ENCODE results near the gene XKR8. TPM values are rescaled to one million over a fixed set of nuclear protein-coding genes. Genes with fewer than 3 reads are reported as not detected.
"Not testable (repeated sequence)": the region's sequence is repeated elsewhere in the genome, so short reads cannot be mapped to it uniquely, and the experiment has no call there.

Gene XKR8
- total RNA-seq, 1 donor from 2014 or later = 17.0 TPM

GRCh38 chr1:27990920-27991537 is 31.3 kb downstream of the XKR8 start:
- TF ChIP-seq CTCF (IDR thresholded peaks at IDR 0.05; ENCODE audit: unreplicated experiment) = no peak
- H3K4me3 Mint-ChIP-seq (ENCODE audit: low read depth) = no peak overlapping the region
- no peaks in the 10 kb centered on the region for H3K27me3 Mint-ChIP-seq
- peaks cover 20% of the 10 kb centered on the region for H3K36me3 Mint-ChIP-seq (ENCODE audit: insufficient read depth)
- no peaks in the 10 kb centered on the region for H3K9me3 Mint-ChIP-seq (ENCODE audit: low read depth)
- no peak for DNase-seq (ENCODE audit: low spot score, unreplicated experiment)
- no peaks in the 10 kb centered on the region for H3K4me1 Mint-ChIP-seq (ENCODE audit: low read depth)
- no peak overlapping the region for H3K27ac Mint-ChIP-seq

- TF ChIP-seq CTCF (IDR thresholded peaks at IDR 0.05; ENCODE audit: unreplicated experiment) = no peak
- Mint-ChIP-seq H3K27ac (no peak overlapping the region), H3K36me3 (ENCODE audit: insufficient read depth) (peaks cover 20% of the 10 kb centered on the region)
Observed at GRCh38 chr1:27992276-27992675, 32.5 kb downstream of the XKR8 start.

GRCh38 chr1:27993241-27993640 is 33.5 kb downstream of the XKR8 start:
- Mint-ChIP-seq H3K4me1 (ENCODE audit: low read depth) (no peaks in the 10 kb centered on the region), H3K36me3 (ENCODE audit: insufficient read depth) (peaks cover 18% of the 10 kb centered on the region), H3K27ac (peak overlapping the region; percentile 85), H3K9me3 (ENCODE audit: low read depth) (no peaks in the 10 kb centered on the region), H3K27me3 (no peaks in the 10 kb centered on the region), H3K4me3 (ENCODE audit: low read depth) (no peak overlapping the region)
- no peak for TF ChIP-seq CTCF (IDR thresholded peaks at IDR 0.05; ENCODE audit: unreplicated experiment)
- DNase-seq (ENCODE audit: low spot score, unreplicated experiment) = no peak

More at GRCh38 chr1:27992276-27992675, 32.5 kb downstream of the XKR8 start:
- Mint-ChIP-seq H3K4me3 (ENCODE audit: low read depth) (no peak overlapping the region), H3K27me3 (no peaks in the 10 kb centered on the region), H3K9me3 (ENCODE audit: low read depth) (no peaks in the 10 kb centered on the region), H3K4me1 (ENCODE audit: low read depth) (no peaks in the 10 kb centered on the region)
- DNase-seq (ENCODE audit: low spot score, unreplicated experiment) = no peak

- Mint-ChIP-seq H3K36me3 (ENCODE audit: insufficient read depth) (peaks cover 16% of the 10 kb centered on the region), H3K9me3 (ENCODE audit: low read depth) (no peaks in the 10 kb centered on the region), H3K27ac (no peak overlapping the region), H3K4me3 (ENCODE audit: low read depth) (no peak overlapping the region), H3K27me3 (no peaks in the 10 kb centered on the region), H3K4me1 (ENCODE audit: low read depth) (no peaks in the 10 kb centered on the region)
- DNase-seq (ENCODE audit: low spot score, unreplicated experiment) = no peak
- no peak for TF ChIP-seq CTCF (IDR thresholded peaks at IDR 0.05; ENCODE audit: unreplicated experiment)
Observed at GRCh38 chr1:27994060-27994459, 34.3 kb downstream of the XKR8 start.

GRCh38 chr1:27994526-27994925 is 34.8 kb downstream of the XKR8 start:
- H3K9me3 Mint-ChIP-seq (ENCODE audit: low read depth); H3K27me3 Mint-ChIP-seq; H3K27ac Mint-ChIP-seq; DNase-seq (ENCODE audit: low spot score, unreplicated experiment); H3K4me3 Mint-ChIP-seq (ENCODE audit: low read depth); H3K4me1 Mint-ChIP-seq (ENCODE audit: low read depth): not testable (repeated sequence)
- peaks cover 17% of the 10 kb centered on the region for H3K36me3 Mint-ChIP-seq (ENCODE audit: insufficient read depth)

- no peaks in the 10 kb centered on the region for H3K9me3 Mint-ChIP-seq (ENCODE audit: low read depth)
- no peaks in the 10 kb centered on the region for H3K4me1 Mint-ChIP-seq (ENCODE audit: low read depth)
- no peaks in the 10 kb centered on the region for H3K27me3 Mint-ChIP-seq
- no peak for DNase-seq (ENCODE audit: low spot score, unreplicated experiment)
- H3K4me3 Mint-ChIP-seq (ENCODE audit: low read depth) = no peak overlapping the region
- no peak overlapping the region for H3K27ac Mint-ChIP-seq
- peaks cover 19% of the 10 kb centered on the region for H3K36me3 Mint-ChIP-seq (ENCODE audit: insufficient read depth)
- no peak for TF ChIP-seq CTCF (IDR thresholded peaks at IDR 0.05; ENCODE audit: unreplicated experiment)
Observed at GRCh38 chr1:27999055-27999454, 39.3 kb downstream of the XKR8 start.

Data from progenitor cell of endocrine pancreas (in vitro differentiated cells).